ENCODE data around the gene LRRC72. TPM values are rescaled to one million over a fixed set of nuclear protein-coding genes. Genes with fewer than 3 reads are reported as not detected.
"Not testable (repeated sequence)": the region's sequence is repeated elsewhere in the genome, so short reads cannot be mapped to it uniquely, and the experiment has no call there.

The LRRC72 gene
- total RNA-seq, 2 donors from 2014 or later, result not detected

- TF ChIP-seq POLR2AphosphoS5 (IDR thresholded peaks at IDR 0.05) (no peak), POLR2A (IDR thresholded peaks at IDR 0.05) (no peak), CTCF (IDR thresholded peaks at IDR 0.05) (no peak)
These were observed 28.5 kb upstream of the LRRC72 start for GRCh38 chr7:16498122-16498521.

GRCh38 chr7:16502303-16502702 is 24.3 kb upstream of the LRRC72 start:
- DNase-seq (ENCODE audit: low spot score), result no peak
- Histone ChIP-seq H3K4me1 (replicated peaks) (no peaks in the 10 kb centered on the region), H3K27ac (no peak overlapping the region), H3K36me3 (no peaks in the 10 kb centered on the region), H3K27me3 (replicated peaks; ENCODE audit: insufficient read depth) (no peaks in the 10 kb centered on the region), H3K9me3 (no peaks in the 10 kb centered on the region), H3K4me3 (no peak overlapping the region)
- TF ChIP-seq POLR2A (IDR thresholded peaks at IDR 0.05) (no peak), CTCF (IDR thresholded peaks at IDR 0.05) (no peak), POLR2AphosphoS5 (IDR thresholded peaks at IDR 0.05) (no peak)
- intact Hi-C loops (cut with DNase I), result no loop called here
- 95% methylated on average over 19 of the region's 19 CpGs for WGBS

More at GRCh38 chr7:16498122-16498521, 28.5 kb upstream of the LRRC72 start:
- Histone ChIP-seq H3K27ac (no peak overlapping the region), H3K9me3 (no peaks in the 10 kb centered on the region), H3K27me3 (replicated peaks; ENCODE audit: insufficient read depth) (no peaks in the 10 kb centered on the region), H3K4me3 (no peak overlapping the region), H3K36me3 (no peaks in the 10 kb centered on the region), H3K4me1 (replicated peaks) (no peaks in the 10 kb centered on the region)
- DNase-seq (ENCODE audit: low spot score), result no peak
- intact Hi-C loops (cut with DNase I), result no loop called here
- WGBS, result 93% methylated on average over 2 of the region's 2 CpGs

- no peak overlapping the region for H3K27ac ChIP-seq
- no peaks in the 10 kb centered on the region for H3K36me3 ChIP-seq
- intact Hi-C loops (cut with DNase I), result no loop called here
- no peaks in the 10 kb centered on the region for H3K4me1 ChIP-seq (replicated peaks)
- TF ChIP-seq POLR2AphosphoS5 (IDR thresholded peaks at IDR 0.05), result no peak
- TF ChIP-seq POLR2A (IDR thresholded peaks at IDR 0.05), result no peak
- H3K4me3 ChIP-seq, result no peak overlapping the region
- H3K27me3 ChIP-seq (replicated peaks; ENCODE audit: insufficient read depth), result no peaks in the 10 kb centered on the region
- WGBS, result 85% methylated on average over 6 of the region's 6 CpGs
- no peaks in the 10 kb centered on the region for H3K9me3 ChIP-seq
- no peak for DNase-seq (ENCODE audit: low spot score)
These were observed 22.6 kb upstream of the LRRC72 start for GRCh38 chr7:16504019-16504418.

DNA sequence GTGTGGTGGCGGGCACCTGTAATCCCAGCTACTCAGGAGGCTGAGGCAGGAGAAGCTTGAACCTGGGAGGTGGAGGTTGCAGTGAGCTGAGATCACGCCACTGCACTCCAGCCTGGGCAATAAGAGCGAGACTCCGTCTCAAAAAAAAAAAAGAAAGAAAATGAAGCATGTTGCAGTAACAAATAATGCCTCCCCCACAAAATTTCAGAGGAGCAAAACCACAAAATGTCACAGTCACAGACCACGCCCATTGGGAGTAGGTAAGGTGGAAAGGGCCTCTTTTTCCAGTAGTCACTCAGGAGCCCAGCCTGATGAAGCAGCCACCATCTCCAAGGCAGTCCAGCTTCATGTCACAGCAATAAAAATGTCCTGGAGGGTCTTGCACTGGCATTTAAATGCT is 20.2 kb upstream of the LRRC72 start:
- H3K27ac ChIP-seq; H3K4me3 ChIP-seq; H3K4me1 ChIP-seq (replicated peaks); H3K27me3 ChIP-seq (replicated peaks; ENCODE audit: insufficient read depth); DNase-seq (ENCODE audit: low spot score); intact Hi-C loops (cut with DNase I); H3K9me3 ChIP-seq; H3K36me3 ChIP-seq: not testable (repeated sequence)
- 75% methylated on average over 5 of the region's 5 CpGs for WGBS

DNA sequence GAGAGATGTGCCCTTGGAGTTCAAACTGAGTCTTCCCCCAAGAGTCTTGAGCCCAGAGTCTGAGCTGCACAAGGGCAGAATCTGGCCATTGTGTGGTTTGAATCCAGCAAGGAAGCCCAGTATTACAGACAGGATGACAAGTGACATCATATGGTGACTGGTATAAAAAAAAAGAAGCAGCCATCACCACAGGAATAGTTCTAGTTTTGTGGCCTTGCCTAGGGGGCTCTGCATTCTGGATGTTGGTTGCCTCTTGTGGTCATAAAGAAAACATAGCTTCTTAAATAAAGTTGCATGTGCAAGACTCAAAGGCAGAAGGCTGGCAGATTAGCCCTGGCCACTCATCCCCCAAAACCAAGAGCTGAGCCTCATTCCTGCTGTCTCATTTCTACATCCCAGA is 16.8 kb upstream of the LRRC72 start:
- no peaks in the 10 kb centered on the region for H3K9me3 ChIP-seq

More for the DNA sequence above, 16.8 kb upstream of the LRRC72 start:
- no peak for DNase-seq (ENCODE audit: low spot score)
- no peaks in the 10 kb centered on the region for H3K27me3 ChIP-seq (replicated peaks; ENCODE audit: insufficient read depth)
- intact Hi-C loops (cut with DNase I), result no loop called here
- H3K27ac ChIP-seq, result no peak overlapping the region
- no peak for TF ChIP-seq POLR2AphosphoS5 (IDR thresholded peaks at IDR 0.05)
- no peak for TF ChIP-seq POLR2A (IDR thresholded peaks at IDR 0.05)
- TF ChIP-seq CTCF (IDR thresholded peaks at IDR 0.05), result no peak
- no peaks in the 10 kb centered on the region for H3K36me3 ChIP-seq
- no peaks in the 10 kb centered on the region for H3K4me1 ChIP-seq (replicated peaks)
- H3K4me3 ChIP-seq, result no peak overlapping the region

Data from prostate gland (tissue), 2 donors.